C4-2B (cell line): ENCODE measurements around the gene DEDD2.
A peak's percentile ranks its signal among the peaks of the same experiment; 100 is the strongest.

ENCODE experiments used
- H3K27ac ChIP-seq: fragments of 450-650 bp; 2 replicates; pipeline ENCODE4 v1.5.1; 2017
- CTCF ChIP-seq: fragments of 450-650 bp; conservative IDR thresholded peaks from 2 replicates; pipeline ENCODE4 v1.5.1; 2017; ENCODE audit warnings: mild to moderate bottlenecking
- ZFX ChIP-seq: fragments of 450-650 bp; IDR thresholded peaks from 2 replicates; pipeline ENCODE4 v1.6.1; 2017

The DEDD2 gene

GRCh38 chr19:42177686-42178019, 39.8 kb downstream of the DEDD2 start:
- H3K27ac ChIP-seq, result no peak overlapping the region
- TF ChIP-seq ZFX (no peak), CTCF (no peak)

GRCh38 chr19:42176990-42177685, 40.3 kb downstream of the DEDD2 start:
- H3K27ac ChIP-seq, result no peak overlapping the region
- TF ChIP-seq CTCF, result peak; percentile 40
- no peak for TF ChIP-seq ZFX

- H3K27ac ChIP-seq, result no peak overlapping the region
- TF ChIP-seq ZFX (no peak), CTCF (no peak)
Observed at GRCh38 chr19:42176649-42176989, 40.9 kb downstream of the DEDD2 start.

GRCh38 chr19:42175952-42176648, 41.4 kb downstream of the DEDD2 start:
- H3K27ac ChIP-seq, result no peak overlapping the region
- TF ChIP-seq ZFX, result no peak
- TF ChIP-seq CTCF, result no peak

- H3K27ac ChIP-seq, result no peak overlapping the region
- TF ChIP-seq CTCF (no peak), ZFX (no peak)
Observed at GRCh38 chr19:42174958-42175734, 42.3 kb downstream of the DEDD2 start.

GRCh38 chr19:42174188-42174587, 43.3 kb downstream of the DEDD2 start:
- H3K27ac ChIP-seq, result no peak overlapping the region
- TF ChIP-seq ZFX, result no peak
- no peak for TF ChIP-seq CTCF

GRCh38 chr19:42173695-42174094, 43.8 kb downstream of the DEDD2 start:
- TF ChIP-seq ZFX (no peak), CTCF (no peak)
- no peak overlapping the region for H3K27ac ChIP-seq
